GM12878 (cell line): ENCODE data around the gene SCLT1.

ENCODE experiments used
- ASH2L ChIP-seq: fragments of 300-600, 200-600 bp; sonication (generic); IDR thresholded peaks from 2 replicates; pipeline ENCODE4 v1.6.1; 2017; ENCODE audit warnings: low read depth, mild to moderate bottlenecking, borderline replicate concordance
- BCL3 ChIP-seq: IDR thresholded peaks from 2 replicates; pipeline ENCODE4 v1.6.1; 2011; ENCODE audit warnings: borderline replicate concordance, low read depth, mild to moderate bottlenecking, moderate library complexity, low read length; ENCODE audit not compliant: insufficient read depth, poor library complexity, severe bottlenecking
- HDAC2 ChIP-seq: fragments of 200-600 bp; sonication (generic); IDR thresholded peaks from 2 replicates; pipeline ENCODE4 v1.6.1; 2017
- MTA2 ChIP-seq: fragments of 450-650 bp; IDR thresholded peaks from 2 replicates; pipeline ENCODE4 v1.6.1; 2016; ENCODE audit warnings: low read depth, mild to moderate bottlenecking, moderate library complexity
- TAF1 ChIP-seq: IDR thresholded peaks from 2 replicates; pipeline ENCODE4 v1.6.1; 2011; ENCODE audit warnings: mild to moderate bottlenecking, low read depth, low read length, borderline replicate concordance
- YBX1 ChIP-seq: fragments of 450-650 bp; IDR thresholded peaks from 2 replicates; pipeline ENCODE4 v1.6.1; 2016; ENCODE audit warnings: antibody characterized with exemption
- ZNF217 ChIP-seq: fragments of 450-650 bp; IDR thresholded peaks from 2 replicates; pipeline ENCODE4 v1.6.1; 2017; ENCODE audit warnings: antibody characterized with exemption, mild to moderate bottlenecking
- ZNF24 ChIP-seq: fragments of 450-650 bp; IDR thresholded peaks from 2 replicates; pipeline ENCODE4 v1.6.1; 2017; ENCODE audit warnings: antibody characterized with exemption, mild to moderate bottlenecking

GRCh38 chr4:128868758-128869157 lies 224.6 kb downstream of the SCLT1 start:
- TF ChIP-seq BCL3 (no peak), MTA2 (no peak), ZNF24 (no peak), ASH2L (no peak), YBX1 (no peak), ZNF217 (no peak), HDAC2 (no peak), TAF1 (no peak)
